Measurements from ENCODE around the gene DAGLA.
"Not testable (repeated sequence)": the region's sequence is repeated elsewhere in the genome, so short reads cannot be mapped to it uniquely, and the experiment has no call there.

DAGLA gene

DNA sequence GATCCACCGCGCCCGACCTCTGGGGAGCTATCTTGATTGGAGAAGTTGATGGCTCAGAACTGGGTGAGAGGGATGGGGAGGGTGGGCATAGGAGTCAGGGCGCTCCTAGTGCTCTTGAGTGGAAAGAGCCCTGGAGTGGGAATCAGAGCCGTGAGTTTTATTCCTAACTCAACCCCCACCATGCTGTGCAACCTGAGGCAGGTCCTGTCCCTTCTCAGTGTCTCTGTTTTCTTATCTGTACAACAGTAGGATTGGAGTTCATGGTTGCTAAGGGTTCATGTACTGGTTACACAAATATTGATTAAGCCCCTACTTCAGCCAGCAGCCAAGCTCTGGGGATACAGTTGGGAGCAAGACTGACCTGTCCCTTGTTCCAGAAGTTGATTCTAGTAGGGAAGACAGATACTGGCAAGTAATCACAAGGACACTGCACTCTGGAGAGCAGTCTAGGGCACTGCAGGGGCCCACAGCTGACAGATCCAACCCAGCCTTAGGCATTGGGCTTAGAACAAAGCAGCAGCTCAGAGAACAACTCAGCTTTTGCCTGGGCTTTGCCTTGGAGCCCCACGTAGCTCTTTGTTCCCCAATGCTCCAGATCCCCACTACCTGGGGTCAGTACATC is 12.4 kb upstream of the DAGLA start:
- no peak for DNase-seq

DNA sequence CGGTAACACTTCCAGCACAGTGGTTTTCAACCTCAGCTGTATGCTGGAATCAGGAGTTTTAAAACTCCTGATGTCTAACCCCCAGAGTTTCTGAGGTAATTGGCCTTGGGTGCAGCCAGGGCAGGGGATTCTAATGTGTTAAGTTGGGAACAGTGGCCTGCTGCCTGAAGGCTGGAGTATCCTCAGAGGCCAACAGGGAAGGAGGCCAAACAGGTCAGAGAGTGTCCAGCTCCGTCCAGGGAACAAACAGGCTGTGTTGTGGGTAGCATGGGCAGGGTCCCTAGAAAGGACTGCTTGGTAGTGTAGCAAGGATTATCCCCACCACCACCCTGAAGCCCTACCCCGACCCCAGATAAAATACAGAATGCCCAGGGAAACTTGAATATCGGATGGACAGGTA is 10.8 kb upstream of the DAGLA start:
- no peak for DNase-seq

DNA sequence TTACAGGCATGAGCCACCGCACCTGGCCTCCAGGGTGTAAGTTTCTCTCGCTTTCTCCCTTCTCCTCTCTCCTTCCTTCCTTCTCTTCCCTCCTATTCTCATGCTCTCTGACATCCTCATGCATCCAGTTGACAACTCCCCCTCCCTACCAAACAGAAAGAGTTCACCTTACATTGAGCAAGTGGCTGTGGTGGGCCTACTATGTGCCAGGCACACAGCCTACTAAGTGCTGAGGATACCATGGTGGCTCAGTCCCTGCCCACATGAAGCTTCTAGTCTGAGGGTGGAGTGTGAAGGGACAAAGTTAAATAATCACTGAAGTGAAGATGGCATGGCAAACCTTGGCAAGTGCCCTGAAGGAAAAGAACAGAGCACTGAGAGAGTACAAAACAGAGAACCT is 9.6 kb upstream of the DAGLA start:
- DNase-seq: no peak

DNA sequence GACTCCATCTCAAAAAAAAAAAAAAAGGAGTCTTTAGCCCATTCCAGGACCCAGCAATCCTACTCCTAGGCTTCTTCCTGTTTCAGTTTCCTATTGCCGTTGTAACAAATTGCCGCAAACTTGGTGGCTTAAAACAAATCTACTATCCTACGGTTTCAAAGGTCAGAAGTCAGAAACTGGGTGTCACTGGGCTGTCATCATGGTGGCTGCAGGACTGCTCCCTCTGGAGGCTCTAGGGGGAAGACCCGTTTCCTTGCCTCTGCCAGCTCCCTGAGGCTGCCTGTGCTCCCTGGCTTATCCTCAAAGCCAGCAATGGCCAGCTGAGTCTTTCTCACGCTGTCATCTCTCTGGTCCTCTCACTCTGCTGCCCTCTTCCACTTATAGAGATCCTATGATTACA is 8.7 kb upstream of the DAGLA start:
- DNase-seq: no peak

DNA sequence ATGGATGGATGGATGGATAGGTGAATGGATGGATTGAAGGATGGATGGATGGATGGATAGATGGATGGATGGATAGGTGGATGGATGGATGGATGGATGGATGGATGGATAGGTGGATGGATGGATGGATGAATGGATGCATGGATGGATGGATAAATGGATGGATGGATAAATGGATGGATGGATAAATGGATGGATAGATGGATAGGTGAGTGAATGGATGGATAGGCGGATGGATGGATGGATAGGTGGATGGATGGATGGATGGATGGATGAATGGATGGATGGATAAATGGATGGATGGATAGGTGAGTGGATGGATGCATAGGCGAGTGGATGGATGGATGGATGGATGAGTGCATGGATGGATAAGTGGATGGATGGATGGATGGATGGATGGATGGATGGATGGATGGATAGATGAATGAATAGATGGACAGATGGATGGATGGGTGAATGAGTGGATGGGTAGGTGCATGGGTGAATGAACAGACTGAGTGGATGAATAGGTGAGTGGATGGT is 6.2 kb upstream of the DAGLA start:
- not testable (repeated sequence) for DNase-seq

DNA sequence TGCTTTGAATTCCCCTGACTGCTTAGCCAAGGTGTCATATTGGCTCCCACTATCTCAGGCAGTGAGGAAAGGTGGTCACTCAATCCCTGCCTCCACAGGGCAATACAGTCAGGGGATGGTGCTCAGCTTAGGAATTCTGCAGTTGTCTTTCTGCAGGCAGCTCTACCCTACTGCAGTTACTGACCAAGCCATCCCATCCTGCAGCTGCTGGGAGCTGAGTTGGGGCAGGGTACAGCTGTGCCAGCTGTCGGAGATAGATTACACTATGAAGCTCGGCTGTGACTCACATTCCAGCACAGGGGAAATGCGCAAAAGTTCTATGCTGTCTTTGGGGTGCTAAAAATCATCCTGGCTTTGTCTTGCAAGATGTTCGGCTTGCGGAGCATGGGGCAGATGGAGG is 4.4 kb upstream of the DAGLA start:
- DNase-seq: peak; percentile 76

DNA sequence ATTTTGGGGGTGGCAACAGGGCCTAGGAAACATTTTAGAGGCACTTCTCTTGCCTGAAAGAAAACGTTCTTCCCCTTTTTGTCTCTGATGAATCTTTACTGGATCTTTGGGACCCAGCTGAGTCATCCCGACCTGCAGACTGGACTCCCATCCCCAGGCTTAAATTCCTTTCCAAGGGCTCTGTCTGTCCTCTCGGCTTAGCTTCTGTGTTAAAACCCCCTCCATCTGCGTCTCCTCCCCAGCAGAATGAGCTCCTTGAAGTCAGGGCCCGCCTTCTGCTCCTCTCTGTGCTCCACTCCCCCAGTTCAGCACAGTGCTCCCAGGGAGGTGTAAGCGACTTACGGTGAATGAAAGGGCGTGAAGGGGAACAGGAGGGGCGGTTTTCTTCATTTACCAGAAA is 895 bp upstream of the DAGLA start:
- DNase-seq: no peak

DNA sequence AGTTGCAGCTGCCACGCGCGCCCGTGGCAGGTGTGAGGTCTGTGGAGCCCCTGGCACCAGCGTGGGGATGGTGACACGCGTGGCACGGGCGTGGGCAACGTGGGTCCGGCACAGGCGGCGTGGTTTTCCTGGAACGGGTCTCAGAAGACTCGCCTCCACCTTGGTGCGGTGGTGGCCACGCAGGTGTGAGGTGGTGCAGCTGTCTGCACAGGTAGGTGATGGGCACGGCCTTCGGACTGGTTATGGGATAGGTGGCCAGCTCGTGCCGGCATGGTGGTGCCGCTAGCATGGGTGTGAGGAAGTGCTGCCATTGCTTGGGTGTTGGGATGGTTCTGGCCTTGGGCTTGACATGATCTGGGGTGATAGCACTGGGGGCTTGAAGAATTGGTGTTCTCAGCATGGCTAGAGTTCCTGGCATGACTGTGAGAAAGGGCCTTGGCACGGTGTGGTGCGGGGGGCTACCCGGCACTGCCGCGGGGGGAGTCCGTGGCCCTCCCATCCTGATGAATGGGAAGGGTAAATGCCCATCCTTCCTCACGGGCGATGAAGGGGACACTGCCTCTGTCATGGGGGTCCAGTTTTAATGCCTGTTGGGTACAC is 531 bp downstream of the DAGLA start:
- DNase-seq: no peak

DNA sequence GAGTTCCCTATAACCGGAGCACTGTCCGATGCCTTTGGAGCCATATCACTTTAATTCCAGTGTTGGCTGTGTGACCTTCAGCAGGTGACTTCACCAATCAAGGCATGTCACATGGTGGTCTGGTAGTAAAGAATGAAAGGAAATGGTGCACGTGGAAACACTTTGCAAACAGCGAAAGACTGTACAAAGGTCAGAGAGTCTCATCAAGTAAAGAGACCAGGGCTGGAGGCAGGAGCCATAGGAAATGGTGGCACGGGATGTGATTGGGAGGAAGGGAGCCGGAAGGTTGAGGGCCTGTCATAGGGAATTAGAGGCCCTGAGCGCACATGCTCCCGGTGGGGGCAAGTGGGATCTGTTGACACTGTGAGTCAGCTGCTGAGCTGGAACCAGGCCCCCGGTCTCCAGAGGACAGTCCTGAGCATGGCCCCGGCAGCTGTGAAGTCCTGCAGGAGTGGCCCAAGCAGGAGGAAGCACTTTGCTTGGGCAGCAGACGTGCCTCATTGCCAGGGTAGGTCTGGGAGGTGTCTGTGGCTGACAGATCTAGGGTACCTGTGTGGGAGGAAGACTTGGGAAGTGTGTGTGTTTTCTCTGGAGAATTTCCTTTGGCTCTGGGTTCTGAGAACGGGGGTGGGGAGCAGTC is 2.0 kb downstream of the DAGLA start:
- DNase-seq: peak; percentile 69

DNA sequence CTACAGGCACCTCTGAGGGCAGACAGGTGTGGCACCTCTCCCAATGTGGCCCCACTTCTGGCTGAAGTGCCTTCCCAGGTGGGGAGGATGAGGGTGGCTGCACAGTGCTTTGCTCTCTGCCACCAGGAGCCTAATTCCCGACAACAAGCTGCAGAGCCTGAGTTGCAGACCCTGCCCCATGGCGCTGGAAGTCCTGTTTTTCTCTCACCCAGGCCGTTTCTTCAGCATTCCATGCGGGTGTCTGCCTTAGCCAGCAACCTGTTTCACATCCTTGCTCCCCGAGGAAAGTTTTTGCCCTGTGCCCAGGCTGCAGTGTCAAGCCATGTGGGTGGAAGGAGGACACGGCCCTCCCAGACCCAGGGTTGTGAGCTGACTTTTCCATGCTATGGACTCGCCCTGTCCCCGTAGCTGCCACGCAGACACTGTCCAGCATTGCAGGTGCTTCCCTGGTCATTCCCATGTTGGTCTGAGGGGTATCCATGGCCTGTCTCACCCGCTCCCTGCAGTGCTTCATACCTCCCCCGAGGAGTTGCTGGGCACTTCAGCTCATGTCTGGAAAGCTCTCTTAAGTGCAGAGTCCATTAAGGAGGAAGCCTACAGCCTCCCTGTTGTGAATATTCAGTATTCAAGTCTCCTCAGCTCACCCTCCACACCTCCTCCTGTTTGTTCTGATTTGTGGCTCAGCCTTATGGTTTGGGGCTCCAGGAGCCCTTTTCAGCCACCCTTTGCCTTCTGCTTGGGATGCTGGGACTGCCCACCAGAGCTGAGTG is 2.9 kb downstream of the DAGLA start:
- no peak for DNase-seq

DNA sequence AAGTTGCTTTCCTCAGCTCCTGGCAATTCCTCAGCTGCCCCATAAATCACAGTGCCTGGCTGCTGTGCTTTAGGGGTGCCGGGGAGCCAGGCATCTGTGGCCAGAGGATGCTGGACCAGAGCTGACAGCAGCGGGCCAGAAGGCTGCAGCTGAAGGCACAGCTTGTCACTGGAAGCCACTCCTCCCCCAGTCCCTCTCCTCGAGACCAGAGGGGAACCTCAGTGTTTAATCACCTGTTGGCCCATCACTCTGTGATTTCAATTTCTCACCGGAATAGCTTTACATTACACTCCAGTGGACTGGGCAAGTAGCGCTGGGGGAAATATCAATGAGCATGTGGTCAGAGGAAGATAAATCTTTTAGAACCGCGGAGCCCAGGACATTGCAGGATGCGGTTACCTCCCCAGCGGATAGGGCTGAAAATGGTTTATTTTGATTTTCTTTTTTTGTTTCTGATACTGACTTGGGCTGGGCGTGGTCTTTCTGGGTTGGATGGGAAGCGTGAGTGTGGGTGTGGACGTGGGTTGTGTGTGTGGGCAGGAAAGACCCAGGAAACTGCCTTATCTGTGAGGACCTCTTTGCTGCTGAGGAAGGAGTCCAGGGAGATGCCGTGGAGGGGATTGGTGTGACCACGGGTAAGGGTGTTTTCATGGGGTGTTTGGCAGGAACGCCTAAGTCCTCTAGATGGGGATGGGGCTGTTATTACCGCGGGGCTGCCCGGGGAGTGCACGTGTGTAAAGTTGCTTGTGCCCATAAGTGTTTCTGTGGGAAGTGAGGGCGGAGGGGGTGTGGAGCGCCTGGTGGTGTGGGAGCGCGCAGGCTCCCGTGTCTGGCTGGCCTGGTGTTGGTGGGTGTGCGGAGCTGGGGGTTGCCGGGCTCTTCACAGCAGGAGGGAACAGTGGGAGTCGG is 4.0 kb downstream of the DAGLA start:
- DNase-seq: no peak

DNA sequence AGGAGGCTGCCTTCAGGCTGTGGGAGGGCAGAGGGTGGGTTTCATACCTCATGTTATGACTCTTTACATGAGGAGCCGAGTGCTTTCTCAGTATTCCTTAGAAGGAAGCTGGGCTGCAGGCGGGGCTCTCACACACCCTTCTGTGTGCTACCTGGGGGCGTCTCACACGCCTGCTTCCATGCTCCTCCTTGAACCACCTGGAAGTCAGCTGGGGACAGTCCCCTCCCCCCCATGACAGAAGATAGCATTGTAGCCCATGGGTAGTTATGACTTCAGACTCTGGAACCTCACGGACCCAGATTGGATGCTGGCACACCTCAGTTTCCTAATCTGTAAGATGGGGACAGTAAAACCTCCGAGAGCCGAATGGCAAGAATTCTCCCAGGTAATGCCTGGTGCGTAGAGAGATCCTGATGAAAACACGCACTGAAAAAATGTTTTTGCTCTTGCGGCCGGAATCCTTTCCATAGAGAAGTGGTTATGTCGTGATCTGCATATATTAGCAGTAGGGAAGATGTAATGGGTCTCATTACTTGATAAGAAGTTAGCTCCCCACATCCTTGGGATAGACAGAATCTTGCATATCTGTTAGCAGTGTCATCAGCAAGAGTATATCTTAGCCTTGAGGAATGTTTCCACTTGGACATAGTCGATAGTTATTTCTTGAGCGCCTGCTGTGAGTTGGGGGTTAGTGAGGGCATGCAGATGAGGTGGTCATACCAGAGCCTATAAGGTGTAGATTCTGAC is 4.9 kb downstream of the DAGLA start:
- no peak for DNase-seq

DNA sequence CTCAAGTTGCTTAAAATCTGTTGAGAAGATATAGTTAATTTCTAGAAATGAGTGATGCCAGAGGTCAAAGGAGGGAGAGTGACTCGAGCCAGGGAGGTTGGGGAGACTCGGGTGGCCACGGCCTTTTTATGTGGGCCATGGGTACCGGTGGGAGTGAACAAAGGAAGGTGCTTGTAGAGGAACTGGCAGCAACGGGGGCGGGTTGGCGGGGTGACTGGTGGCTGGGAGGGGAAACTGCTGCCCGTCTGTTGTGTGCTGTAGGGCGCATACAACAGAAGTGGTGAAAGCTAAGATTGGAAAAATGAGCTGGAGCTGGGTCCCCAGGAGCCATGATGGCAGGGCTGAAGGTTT is 5.4 kb downstream of the DAGLA start:
- DNase-seq: no peak

DNA sequence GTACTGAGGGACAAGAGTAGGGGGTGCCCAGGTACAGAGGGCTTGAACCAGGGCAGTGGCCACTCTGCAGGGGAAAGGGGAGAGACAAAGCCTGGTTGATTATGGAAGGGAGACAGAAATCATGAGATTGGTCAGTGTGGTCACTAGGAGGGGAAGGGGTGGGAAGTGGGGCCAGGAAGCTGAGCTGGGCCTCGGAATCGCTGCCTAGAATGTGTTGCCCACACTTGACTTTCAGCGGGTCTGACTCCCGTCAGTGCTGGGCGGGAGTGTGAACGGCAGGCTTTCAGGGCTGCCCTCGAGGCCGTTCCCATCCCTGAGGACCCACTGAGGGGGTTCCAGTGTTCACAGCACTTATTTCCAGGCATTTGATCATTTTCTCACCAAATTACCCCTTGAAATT is 5.9 kb downstream of the DAGLA start:
- no peak for DNase-seq

DNA sequence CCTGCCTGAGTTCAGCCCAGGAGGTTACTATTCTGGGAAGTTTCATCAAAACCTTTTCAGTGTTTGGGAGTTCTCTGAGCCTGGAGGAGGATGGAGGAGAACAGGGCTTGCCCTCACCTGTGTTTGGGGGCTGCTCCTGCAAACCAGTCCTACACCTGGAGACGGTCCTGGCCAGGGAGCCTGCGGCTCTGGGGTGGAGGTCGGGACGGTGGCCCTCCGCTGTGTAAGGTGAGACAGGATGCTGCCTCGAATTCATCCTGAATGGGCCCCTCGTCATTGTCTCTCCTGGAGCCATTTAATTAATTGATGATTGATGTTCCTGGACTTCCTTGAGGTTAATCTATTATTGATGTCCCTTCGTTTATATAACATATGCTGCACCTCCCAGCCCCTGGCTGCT is 6.3 kb downstream of the DAGLA start:
- no peak for DNase-seq

DNA sequence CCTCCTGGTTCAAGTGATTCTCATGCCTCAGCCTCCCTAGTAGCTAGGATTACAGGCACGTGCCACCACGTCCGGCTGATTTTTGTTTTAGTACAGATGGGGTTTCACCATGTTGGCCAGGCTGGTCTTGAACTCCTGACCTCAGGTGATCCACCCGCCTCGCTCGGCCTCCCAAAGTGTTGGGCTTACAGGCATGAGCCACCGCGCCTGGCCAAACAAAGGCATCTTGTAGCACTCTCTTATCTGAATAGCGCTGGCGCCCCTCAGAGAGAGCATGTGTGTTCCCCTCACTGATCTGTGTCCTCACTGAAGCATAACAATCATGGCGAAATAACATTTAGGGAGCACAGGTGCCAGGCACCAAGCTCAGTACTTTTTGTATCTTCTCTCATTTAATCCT is 7.2 kb downstream of the DAGLA start:
- DNase-seq: no peak

DNA sequence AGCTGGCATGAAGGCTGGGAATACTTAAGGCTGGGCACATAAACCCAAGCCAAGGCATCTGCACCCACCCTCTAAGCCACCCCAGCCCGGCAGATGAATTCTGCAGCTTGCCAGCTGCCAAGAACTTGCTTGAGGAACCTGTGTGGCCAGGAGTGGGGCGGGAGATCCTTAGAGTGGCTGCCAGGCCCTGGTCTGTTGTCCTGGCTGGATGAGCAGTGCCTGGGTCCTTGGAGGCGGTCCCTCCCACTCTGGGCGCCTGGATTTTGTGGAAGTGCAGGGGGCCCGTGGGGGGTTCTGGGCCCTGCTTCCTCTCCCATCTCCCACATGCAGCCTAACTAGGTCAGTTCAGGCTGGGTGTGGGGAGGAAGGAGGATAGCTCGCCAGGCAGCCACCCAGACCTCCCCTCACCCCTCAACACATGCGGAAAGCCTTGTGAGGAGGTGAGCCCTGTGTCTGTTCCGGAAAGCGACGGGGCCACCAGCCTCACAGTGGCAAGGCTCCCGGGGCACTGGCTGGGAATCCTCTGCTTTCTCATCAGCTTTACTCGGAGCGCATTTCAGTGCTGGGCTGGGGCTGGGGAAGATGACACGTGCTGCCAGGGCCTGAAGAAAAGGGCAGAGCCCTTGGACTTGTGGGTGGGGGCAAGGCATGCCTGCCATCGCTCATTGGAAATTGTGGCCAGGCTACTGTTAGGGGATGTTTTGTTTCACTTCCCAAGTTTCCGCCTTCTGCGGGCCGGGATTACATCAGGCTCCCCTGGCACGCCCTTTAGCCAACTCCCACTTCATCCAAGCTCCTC is 8.4 kb downstream of the DAGLA start:
- peak; percentile 69 for DNase-seq

DNA sequence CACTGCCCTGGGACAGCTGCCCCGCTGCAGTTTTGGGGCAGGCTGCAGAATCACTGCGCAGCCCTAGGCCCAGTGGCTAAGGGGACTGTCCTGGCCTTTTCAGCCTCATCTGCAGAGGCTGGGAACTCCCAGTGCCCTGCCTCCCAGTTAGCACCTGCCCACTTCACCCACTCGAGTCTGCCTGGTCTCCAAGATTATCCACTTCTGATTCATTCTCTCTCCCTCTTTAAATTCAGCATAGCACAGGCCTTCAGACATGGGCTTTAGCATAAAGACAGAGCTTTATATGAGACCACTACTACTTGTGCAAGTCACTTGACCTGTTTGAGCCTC is 8.9 kb downstream of the DAGLA start:
- no peak for DNase-seq

DNA sequence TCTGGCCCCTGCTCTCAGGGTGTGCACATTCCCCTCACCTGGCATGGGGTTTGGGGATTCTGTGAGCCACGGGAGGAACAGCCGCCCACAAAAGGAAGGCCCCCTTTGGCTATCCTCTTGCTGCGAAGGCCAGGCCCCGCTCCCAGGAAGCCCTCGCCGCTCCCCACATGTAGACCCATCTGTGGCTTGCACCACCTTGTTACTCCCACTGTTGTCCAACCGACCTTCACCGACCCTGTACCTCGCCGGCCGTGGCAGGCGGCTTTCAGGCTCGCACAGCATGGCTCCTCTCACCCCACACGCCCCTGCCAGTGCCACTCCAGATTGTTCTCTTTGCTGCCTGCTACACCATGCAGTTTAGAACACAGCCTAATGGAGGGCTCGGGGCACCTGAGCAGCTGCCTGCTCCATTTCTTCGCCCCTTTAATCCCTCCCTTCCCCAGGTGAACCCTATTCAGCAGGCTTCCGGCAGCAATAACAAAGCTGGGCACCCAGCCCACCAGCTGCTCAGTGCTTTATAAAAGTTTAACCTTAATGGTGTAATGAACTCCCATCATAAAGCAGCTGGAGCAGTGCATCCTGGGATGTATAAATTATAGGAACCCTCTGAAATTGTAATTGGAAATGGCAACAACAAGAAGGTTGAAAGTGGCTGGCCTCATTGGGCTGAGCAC is 10.7 kb downstream of the DAGLA start:
- no peak for DNase-seq

DNA sequence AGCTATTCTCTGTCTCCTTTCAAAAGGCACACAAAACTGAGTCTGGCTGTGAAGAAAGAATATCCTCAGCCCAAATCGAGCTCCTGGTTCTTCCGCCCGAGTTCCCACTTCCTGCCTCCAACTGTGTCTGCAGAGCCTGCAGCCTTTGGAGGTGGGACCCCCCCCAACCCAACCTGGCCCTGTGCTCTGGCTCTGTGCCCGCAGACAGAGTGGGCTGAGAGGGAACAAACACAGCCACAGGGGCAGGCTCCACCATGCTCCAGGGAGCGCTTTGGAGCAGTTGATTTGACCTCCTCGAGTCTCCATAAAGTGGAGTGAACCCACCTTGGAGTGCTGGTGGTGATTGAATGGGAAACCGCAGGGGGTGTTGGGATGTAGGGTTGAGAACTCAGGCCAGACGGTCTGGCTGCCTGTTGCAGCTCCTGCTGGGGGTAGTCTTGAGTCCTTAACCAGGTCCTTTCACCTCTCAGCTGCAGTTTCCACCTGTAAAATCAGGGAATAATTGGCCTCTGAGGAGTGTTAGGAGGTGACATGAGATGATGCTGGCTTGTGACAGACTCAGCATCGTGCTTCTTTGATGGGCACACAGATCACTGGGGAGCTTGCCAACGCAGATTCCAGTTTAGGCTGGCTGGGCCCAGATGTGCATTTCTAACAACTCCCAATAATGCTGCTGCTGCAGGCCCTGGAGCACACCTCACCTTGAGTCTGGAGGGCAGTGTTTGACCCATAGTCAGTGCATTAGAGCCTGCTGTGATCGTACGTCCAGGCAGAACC is 11.4 kb downstream of the DAGLA start:
- no peak for DNase-seq

Measured in right hindlimb (tissue), 1 donor.